ELF-1 (cell line): ENCODE data around the gene PILRB.
A peak's percentile ranks its signal among the peaks of the same experiment; 100 is the strongest.

ENCODE experiments used
- DNase-seq: peaks from one replicate; pipeline ENCODE4 v3.0.0-alpha.2; 2016; ENCODE audit warnings: low read depth, low spot score

PILRB gene

GRCh38 chr7:100407285-100408180 lies 49.6 kb downstream of the PILRB start:
- DNase-seq, result peak; percentile 61

GRCh38 chr7:100411101-100411500 lies 53.2 kb downstream of the PILRB start:
- DNase-seq, result no peak

- DNase-seq, result no peak
These were observed 55.4 kb downstream of the PILRB start for GRCh38 chr7:100413346-100413745.

- DNase-seq, result no peak
These were observed 56.0 kb downstream of the PILRB start for GRCh38 chr7:100413889-100414288.

- DNase-seq, result no peak
These were observed 57.5 kb downstream of the PILRB start for GRCh38 chr7:100415448-100415847.
